Measurements from ENCODE around the gene PWWP2B. TPM values are rescaled to one million over a fixed set of nuclear protein-coding genes. Genes with fewer than 3 reads are reported as not detected.
"Not testable (repeated sequence)": the region's sequence is repeated elsewhere in the genome, so short reads cannot be mapped to it uniquely, and the experiment has no call there.

The PWWP2B gene
- total RNA-seq, 5 donors from 2014 or later (not counting 1 experiment from before 2014, with no cell fraction given), result 11.5 to 15.3 (median 13.6) TPM

DNA sequence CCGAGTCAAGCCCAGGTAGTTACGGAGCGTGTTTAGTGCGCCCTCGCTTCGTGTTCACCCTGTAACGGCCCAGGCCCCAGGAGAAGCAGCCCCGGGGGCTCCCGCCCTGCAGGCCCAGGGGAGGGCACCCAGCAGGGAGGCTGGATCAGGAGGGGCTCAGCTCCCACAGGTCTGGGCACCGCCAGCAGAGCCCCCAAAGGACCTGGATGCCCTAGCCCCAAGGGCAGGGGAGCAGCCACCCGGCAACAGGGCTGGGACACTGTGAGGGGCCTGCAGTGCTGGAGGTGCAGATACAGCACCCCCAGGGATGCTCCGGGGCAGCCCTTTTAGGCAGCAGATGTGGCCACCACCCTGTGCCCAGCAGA, 35.2 kb downstream of the PWWP2B start:
- H3K4me3 Mint-ChIP-seq, result no peak overlapping the region
- H3K27me3 ChIP-seq (replicated peaks in 1 of 2; ENCODE audit: control insufficient read depth in 2 of 2, extremely low read depth in 1 of 2, insufficient read depth in 2 of 2, low read length in 1 of 2), result no peaks in the 10 kb centered on the region
- H3K36me3 Mint-ChIP-seq, result no peaks in the 10 kb centered on the region
- ChIA-PET CTCF (no interaction called here), POLR2A (no interaction called here)
- H3K9me3 ChIP-seq, result no peaks in the 10 kb centered on the region
- H3K27me3 Mint-ChIP-seq, result no peaks in the 10 kb centered on the region
- ATAC-seq (replicated peaks in 1 of 4), result no peak
- H3K4me3 ChIP-seq (ENCODE audit: control insufficient read depth in 1 of 2, extremely low read depth in 1 of 2, low read length in 1 of 2), result no peak overlapping the region
- WGBS (ENCODE audit: insufficient coverage), result 93% methylated on average over 12 of the region's 12 CpGs
- H3K27ac Mint-ChIP-seq, result no peak overlapping the region
- H3K9me3 Mint-ChIP-seq, result no peaks in the 10 kb centered on the region
- H3K4me1 Mint-ChIP-seq, result peaks cover 4 to 11% (median 8%) of the 10 kb centered on the region in 3 donors
- no peak overlapping the region for H3K27ac ChIP-seq (ENCODE audit: low read length)
- no peak for DNase-seq
- H3K4me1 ChIP-seq (ENCODE audit: control insufficient read depth in 1 of 2, extremely low read depth in 1 of 2, insufficient read depth in 2 of 2, low read length in 2 of 2), result peaks cover 2 to 9% of the 10 kb centered on the region in 2 experiments
- peaks cover 0 to 4% of the 10 kb centered on the region in 2 donors for H3K36me3 ChIP-seq (ENCODE audit: control insufficient read depth in 2 of 2, extremely low read depth in 1 of 2, insufficient read depth in 1 of 2, low read length in 1 of 2)

- Histone ChIP-seq H3K4me3 (ENCODE audit: control insufficient read depth in 1 of 2, extremely low read depth in 1 of 2, low read length in 1 of 2) (no peak overlapping the region), H3K27me3 (replicated peaks in 1 of 2; ENCODE audit: control insufficient read depth in 2 of 2, extremely low read depth in 1 of 2, insufficient read depth in 2 of 2, low read length in 1 of 2) (no peaks in the 10 kb centered on the region), H3K27ac (ENCODE audit: low read length) (peak overlapping the region; percentile 34), H3K36me3 (ENCODE audit: control insufficient read depth in 2 of 2, extremely low read depth in 1 of 2, insufficient read depth in 1 of 2, low read length in 1 of 2) (no peaks in the 10 kb centered on the region), H3K9me3 (no peaks in the 10 kb centered on the region), H3K4me1 (ENCODE audit: control insufficient read depth in 1 of 2, extremely low read depth in 1 of 2, insufficient read depth in 2 of 2, low read length in 2 of 2) (peaks cover 2 to 9% of the 10 kb centered on the region in 2 experiments)
- Mint-ChIP-seq H3K9me3 (no peaks in the 10 kb centered on the region), H3K27me3 (no peaks in the 10 kb centered on the region), H3K27ac (peak overlapping the region in 1 of 2 donors; percentile 68), H3K36me3 (no peaks in the 10 kb centered on the region), H3K4me3 (peak overlapping the region in 1 of 3 donors; percentile 49), H3K4me1 (peaks cover 6 to 11% (median 8%) of the 10 kb centered on the region in 3 donors)
- ChIA-PET POLR2A (interaction anchor here in 1 of 2 donors (0.6 kb wide), 1 partner anchor 11 kb away, joined by 3 read pairs; no protein-coding TSS in a partner anchor), CTCF (interaction anchor here in 1 of 2 donors (0.7 kb wide), 1 partner anchor 13 kb away, joined by 4 read pairs; no protein-coding TSS in a partner anchor)
- DNase-seq (no peak), ATAC-seq (replicated peaks in 1 of 4) (no peak)
- 97% methylated on average over 20 of the region's 21 CpGs for WGBS (ENCODE audit: insufficient coverage)
These were observed 36.8 kb downstream of the PWWP2B start for GRCh38 chr10:132433671-132434340.

GRCh38 chr10:132434405-132435005, 37.5 kb downstream of the PWWP2B start:
- Histone ChIP-seq H3K4me1 (ENCODE audit: control insufficient read depth in 1 of 2, extremely low read depth in 1 of 2, insufficient read depth in 2 of 2, low read length in 2 of 2) (peaks cover 2 to 9% of the 10 kb centered on the region in 2 experiments), H3K36me3 (ENCODE audit: control insufficient read depth in 2 of 2, extremely low read depth in 1 of 2, insufficient read depth in 1 of 2, low read length in 1 of 2) (no peaks in the 10 kb centered on the region), H3K27ac (ENCODE audit: low read length) (peak overlapping the region; percentile 34), H3K27me3 (replicated peaks in 1 of 2; ENCODE audit: control insufficient read depth in 2 of 2, extremely low read depth in 1 of 2, insufficient read depth in 2 of 2, low read length in 1 of 2) (no peaks in the 10 kb centered on the region), H3K4me3 (ENCODE audit: control insufficient read depth in 1 of 2, extremely low read depth in 1 of 2, low read length in 1 of 2) (peak overlapping the region in 1 of 2 donors; percentile 10), H3K9me3 (no peaks in the 10 kb centered on the region)
- peak; percentile 57 to 73 (median 67) for ATAC-seq (replicated peaks in 1 of 4)
- Mint-ChIP-seq H3K36me3 (no peaks in the 10 kb centered on the region), H3K27me3 (no peaks in the 10 kb centered on the region), H3K9me3 (no peaks in the 10 kb centered on the region), H3K4me1 (peaks cover 6 to 11% (median 8%) of the 10 kb centered on the region in 3 donors), H3K27ac (peak overlapping the region in 1 of 2 donors; percentile 68), H3K4me3 (peak overlapping the region in 2 of 3 donors; percentile 17 to 49)
- ChIA-PET POLR2A (no interaction called here), CTCF (no interaction called here)
- peak in 25 of 35 experiments; percentile 26 to 68 (median 48) for DNase-seq
- WGBS (ENCODE audit: insufficient coverage), result 32% methylated on average over 7 of the region's 12 CpGs

DNA sequence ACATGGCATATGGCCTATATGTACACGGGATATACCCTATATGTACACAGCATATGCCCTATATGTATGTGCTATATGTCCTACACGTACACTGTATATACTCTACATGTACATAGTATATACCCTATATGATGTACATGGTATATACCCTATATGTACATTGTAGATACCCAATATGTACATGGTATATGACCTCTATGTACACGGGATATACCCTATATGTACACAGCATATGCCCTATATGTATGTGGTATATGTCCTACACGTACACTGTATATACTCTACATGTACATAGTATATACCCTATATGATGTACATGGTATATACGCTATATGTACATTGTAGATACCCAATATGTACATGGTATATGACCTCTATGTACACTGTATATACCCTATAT, 38.3 kb downstream of the PWWP2B start:
- H3K27me3 Mint-ChIP-seq; H3K4me1 ChIP-seq (ENCODE audit: control insufficient read depth in 1 of 2, extremely low read depth in 1 of 2, insufficient read depth in 2 of 2, low read length in 2 of 2); ATAC-seq (replicated peaks in 1 of 4); H3K36me3 Mint-ChIP-seq; H3K4me3 ChIP-seq (ENCODE audit: control insufficient read depth in 1 of 2, extremely low read depth in 1 of 2, low read length in 1 of 2); H3K27ac ChIP-seq (ENCODE audit: low read length); H3K4me3 Mint-ChIP-seq; CTCF ChIA-PET; H3K27me3 ChIP-seq (replicated peaks in 1 of 2; ENCODE audit: control insufficient read depth in 2 of 2, extremely low read depth in 1 of 2, insufficient read depth in 2 of 2, low read length in 1 of 2); H3K36me3 ChIP-seq (ENCODE audit: control insufficient read depth in 2 of 2, extremely low read depth in 1 of 2, insufficient read depth in 1 of 2, low read length in 1 of 2); H3K4me1 Mint-ChIP-seq; POLR2A ChIA-PET; H3K9me3 Mint-ChIP-seq; H3K27ac Mint-ChIP-seq; H3K9me3 ChIP-seq; DNase-seq: not testable (repeated sequence)
- WGBS (ENCODE audit: insufficient coverage), result no CpG with 5 or more reads among the region's 5 CpGs

- H3K27me3 Mint-ChIP-seq; POLR2A ChIA-PET; H3K4me1 ChIP-seq (ENCODE audit: control insufficient read depth in 1 of 2, extremely low read depth in 1 of 2, insufficient read depth in 2 of 2, low read length in 2 of 2); H3K27ac Mint-ChIP-seq; CTCF ChIA-PET; H3K9me3 ChIP-seq; H3K27ac ChIP-seq (ENCODE audit: low read length); ATAC-seq (replicated peaks in 1 of 4); H3K27me3 ChIP-seq (replicated peaks in 1 of 2; ENCODE audit: control insufficient read depth in 2 of 2, extremely low read depth in 1 of 2, insufficient read depth in 2 of 2, low read length in 1 of 2); H3K36me3 Mint-ChIP-seq; H3K4me3 ChIP-seq (ENCODE audit: control insufficient read depth in 1 of 2, extremely low read depth in 1 of 2, low read length in 1 of 2); H3K9me3 Mint-ChIP-seq; H3K4me3 Mint-ChIP-seq; DNase-seq; H3K4me1 Mint-ChIP-seq; H3K36me3 ChIP-seq (ENCODE audit: control insufficient read depth in 2 of 2, extremely low read depth in 1 of 2, insufficient read depth in 1 of 2, low read length in 1 of 2): not testable (repeated sequence)
- WGBS (ENCODE audit: insufficient coverage), result 88% methylated on average over 3 of the region's 3 CpGs
These were observed 39.1 kb downstream of the PWWP2B start for GRCh38 chr10:132436096-132436495.

DNA sequence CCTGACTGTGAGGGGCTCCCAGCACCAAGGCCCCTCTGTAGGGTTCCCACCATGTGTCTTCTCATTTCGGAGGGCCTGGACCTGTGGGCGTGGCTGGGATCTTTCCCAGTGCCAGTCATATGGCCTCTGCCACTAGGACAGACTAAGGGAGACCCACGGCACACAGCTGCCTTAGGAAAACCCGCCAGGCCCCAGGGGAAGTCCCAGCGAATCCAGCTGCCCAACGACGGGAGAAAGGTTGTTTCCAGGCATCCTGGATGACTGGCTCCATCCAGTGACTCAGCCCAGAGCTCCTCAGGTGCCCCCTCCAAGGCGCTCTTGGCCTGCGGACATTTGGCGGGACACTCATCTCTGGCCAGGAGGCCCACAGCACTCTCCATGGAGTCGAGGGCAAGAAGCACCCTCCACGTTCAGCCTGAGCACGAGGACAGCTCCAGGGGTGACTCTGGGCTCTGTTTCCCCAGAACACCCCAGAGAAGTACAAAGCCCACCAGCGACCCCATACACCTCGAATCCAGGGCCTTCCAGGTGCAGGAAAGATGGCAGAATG, 39.9 kb downstream of the PWWP2B start:
- no peak overlapping the region for H3K4me3 ChIP-seq (ENCODE audit: control insufficient read depth in 1 of 2, extremely low read depth in 1 of 2, low read length in 1 of 2)
- ChIA-PET CTCF (no interaction called here), POLR2A (no interaction called here)
- ATAC-seq (replicated peaks in 1 of 4) (no peak), DNase-seq (no peak)
- no peaks in the 10 kb centered on the region for H3K27me3 ChIP-seq (replicated peaks in 1 of 2; ENCODE audit: control insufficient read depth in 2 of 2, extremely low read depth in 1 of 2, insufficient read depth in 2 of 2, low read length in 1 of 2)
- H3K27ac Mint-ChIP-seq, result no peak overlapping the region
- H3K4me1 ChIP-seq (ENCODE audit: control insufficient read depth in 1 of 2, extremely low read depth in 1 of 2, insufficient read depth in 2 of 2, low read length in 2 of 2), result peaks cover 2 to 7% of the 10 kb centered on the region in 2 experiments
- no peaks in the 10 kb centered on the region for H3K36me3 ChIP-seq (ENCODE audit: control insufficient read depth in 2 of 2, extremely low read depth in 1 of 2, insufficient read depth in 1 of 2, low read length in 1 of 2)
- 79% methylated on average over 15 of the region's 15 CpGs for WGBS (ENCODE audit: insufficient coverage)
- H3K27me3 Mint-ChIP-seq, result no peaks in the 10 kb centered on the region
- H3K9me3 Mint-ChIP-seq, result no peaks in the 10 kb centered on the region
- H3K27ac ChIP-seq (ENCODE audit: low read length), result no peak overlapping the region
- peaks cover 3 to 8% (median 7%) of the 10 kb centered on the region in 3 donors for H3K4me1 Mint-ChIP-seq
- H3K9me3 ChIP-seq, result no peaks in the 10 kb centered on the region
- no peak overlapping the region for H3K4me3 Mint-ChIP-seq
- no peaks in the 10 kb centered on the region for H3K36me3 Mint-ChIP-seq

Data from T-cell (primary cell).